GM20431 (cell line): ENCODE data around the gene NR3C2.
"Not testable (repeated sequence)": the region's sequence is repeated elsewhere in the genome, so short reads cannot be mapped to it uniquely, and the experiment has no call there.

Experiments
- in situ Hi-C: fragments of 300-500 bp; cut with MseI, MboI; formaldehyde crosslinking; loops from one replicate; pipeline ENCODE4 v1.15.0; 2020; ENCODE audit warnings: low sequenced_read_pairs; ENCODE audit not compliant: unreplicated experiment

Gene NR3C2

DNA sequence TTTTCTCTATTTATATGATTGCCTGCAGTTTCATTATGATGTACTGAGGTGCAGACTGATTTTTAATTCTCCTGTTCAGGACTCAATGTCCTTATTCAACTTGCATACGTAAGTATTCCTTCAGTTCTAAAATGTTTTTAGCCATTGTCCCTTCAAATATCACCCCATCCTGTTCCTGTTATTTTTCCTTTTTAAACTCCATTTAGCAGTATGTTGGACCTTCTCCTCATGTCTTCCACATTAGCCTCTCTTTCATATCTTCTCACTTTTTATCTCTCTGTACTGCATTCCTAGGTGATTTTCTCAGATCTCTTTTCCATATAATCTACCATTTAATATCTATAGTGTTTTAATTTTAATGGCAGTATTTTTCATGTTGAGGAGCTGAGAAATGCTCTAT lies 317.7 kb downstream of the NR3C2 start:
- in situ Hi-C loops, result no loop called here

DNA sequence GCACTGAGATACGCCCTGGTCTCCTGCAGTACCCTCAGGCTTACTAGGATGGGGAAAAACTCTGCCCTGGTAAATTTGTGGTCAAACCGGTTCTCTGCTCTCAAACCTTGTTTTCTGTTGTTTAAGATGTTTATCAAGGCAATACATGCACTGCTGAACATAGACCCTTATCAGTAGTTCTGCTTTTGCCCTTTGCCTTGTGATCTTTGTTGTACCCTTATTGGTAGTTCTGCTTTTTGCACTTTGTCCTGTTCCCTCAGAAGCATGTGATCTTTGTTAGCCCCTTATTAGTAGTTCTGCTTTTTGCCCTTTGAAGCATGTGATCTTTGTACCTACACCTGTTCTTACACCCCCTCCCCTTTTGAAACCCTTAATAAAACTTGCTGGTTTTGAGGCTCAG lies 319.1 kb downstream of the NR3C2 start:
- in situ Hi-C loops, result not testable (repeated sequence)

DNA sequence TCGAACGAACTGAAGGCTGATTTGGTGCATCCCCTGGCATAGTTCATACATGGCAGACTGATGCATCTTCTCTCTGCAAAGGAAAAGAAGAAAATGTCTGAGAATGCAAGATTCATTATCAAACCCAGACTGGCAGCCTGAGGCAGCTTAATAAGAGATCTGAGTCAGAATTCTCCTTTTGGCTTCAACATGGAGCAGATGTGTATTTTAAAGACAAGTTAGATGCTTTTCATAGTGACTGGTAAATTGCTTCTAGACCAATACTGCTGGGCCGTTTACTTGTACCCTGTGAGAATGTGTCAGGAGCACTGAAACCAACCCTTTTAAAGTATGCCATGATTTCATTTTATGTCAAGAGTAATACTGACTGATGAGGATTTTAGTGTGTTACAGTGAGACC lies 322.0 kb downstream of the NR3C2 start:
- in situ Hi-C loops, result no loop called here

DNA sequence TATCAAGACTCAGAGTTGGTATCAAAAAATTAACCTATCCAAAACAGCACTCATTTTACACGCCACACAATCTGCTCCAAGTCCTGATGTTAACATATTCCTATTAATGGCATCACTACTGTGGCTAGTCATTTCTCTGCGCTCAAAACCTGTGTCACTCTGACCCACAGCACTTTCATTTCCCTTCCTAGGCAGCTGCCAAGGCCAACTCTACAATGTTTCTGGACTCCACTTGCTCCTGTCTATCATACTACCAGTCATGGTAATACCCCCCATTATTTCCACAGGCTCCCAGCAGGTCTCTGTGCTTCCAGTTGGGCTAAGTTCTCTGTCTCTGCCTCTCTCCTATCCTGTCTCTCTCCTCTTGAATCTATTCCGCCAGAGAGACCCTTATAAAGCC lies 323.6 kb downstream of the NR3C2 start:
- in situ Hi-C loops, result no loop called here

DNA sequence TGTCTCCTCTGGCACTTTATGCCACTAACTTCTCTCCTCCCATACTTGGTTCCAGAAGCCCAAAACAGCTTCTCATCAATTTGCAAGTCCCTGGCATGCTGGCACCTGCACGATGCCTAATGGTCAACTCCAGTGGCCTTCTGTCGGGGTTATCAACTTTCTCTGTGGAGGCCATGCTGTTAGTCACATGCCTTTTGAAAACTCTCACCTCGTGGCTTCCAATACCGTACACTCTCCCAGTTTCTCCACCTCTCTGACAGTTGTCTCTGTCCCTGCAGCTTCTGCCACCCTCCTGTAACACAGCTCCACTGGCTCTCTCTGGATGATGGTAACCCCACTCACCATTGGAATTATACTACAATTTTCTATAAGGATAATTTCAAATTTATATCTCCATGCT lies 324.0 kb downstream of the NR3C2 start:
- in situ Hi-C loops, result no loop called here

DNA sequence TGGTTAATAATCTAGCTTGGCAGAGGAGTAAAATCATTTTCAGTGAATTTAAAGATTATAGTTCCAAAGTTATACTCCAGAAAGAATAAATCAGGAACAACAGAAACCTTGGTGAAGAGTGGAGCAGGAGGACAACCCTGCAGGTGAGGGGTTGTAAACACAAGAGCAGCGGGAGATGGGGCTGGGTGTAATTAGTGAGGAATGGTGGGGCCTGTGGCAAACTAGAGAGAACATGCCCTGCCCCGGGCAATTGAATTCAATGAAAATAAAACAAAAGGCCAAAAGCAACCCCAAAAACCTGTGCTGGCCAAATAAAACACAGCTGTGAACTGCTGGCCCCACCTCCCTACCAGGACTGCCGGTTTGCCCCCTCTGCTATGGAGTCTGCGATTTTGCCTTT lies 325.2 kb downstream of the NR3C2 start:
- in situ Hi-C loops, result no loop called here

DNA sequence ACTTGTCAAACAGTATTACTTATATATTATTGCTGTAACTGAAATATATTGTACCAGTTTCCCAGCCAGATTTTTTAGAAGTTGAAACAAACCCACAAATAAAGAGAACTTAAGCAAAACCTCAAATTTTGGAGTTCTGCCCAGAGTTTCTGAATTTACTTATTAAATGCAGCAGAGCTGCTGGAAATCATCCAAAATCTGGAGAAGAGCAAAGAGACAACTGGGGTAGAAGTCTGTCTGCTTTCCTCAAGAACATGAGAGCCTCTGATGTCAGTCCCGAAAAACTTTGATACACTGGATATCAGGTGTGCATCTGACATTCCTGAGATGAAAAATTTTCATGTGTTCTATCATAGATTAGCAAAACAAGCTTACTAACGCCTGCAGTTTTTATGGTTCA lies 325.9 kb downstream of the NR3C2 start:
- in situ Hi-C loops, result no loop called here

DNA sequence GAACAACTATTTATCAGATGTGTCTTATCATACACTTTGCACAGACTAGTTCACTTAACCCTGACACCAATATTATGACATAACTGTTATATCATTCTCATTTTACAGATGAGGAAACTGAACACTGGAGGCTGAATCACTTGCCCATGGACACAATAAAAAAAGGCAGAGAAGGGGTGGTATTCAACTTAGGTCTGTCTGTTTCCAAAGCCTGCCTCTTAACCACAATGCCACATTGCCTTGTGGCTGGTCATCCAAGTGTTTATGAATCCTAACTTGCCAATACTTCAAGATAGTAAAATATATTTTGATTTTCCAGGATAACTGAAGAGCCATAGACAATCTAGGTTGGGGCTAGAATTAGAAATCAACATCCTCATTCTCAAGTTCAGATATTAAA lies 327.8 kb downstream of the NR3C2 start:
- in situ Hi-C loops, result no loop called here

DNA sequence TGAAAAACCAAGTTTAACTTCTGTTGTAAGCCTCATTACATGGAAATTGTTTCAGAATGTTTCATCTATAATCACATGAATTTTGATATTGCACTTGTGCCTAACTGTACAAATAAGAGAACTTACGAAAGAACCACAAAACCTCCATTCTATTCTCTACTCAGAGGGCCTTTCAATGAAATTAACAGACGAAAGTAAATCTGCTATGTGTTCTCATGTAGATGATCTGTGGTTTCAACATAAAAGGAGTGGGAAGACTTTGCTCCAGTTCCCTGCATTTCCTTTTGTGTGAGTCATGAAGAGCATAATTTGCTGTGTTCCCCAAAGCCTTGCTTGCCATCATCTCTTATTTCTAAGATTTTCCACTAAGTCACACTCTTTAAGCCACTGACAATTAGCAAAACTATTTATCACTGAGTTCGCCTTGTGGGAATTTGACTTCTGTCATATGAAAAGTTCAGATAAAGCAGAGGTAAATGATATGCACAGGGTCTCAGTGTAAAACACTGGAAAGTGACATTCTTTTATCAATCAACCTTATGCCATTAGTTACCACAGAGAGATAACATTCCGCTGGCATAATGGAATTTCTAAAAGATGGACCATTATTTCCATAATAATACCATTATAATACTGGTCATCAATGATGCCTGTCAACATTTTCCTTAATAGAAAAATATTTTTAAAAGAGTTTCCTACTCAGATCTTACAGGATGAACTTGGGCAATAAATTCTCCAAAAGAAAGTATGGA lies 329.8 kb downstream of the NR3C2 start:
- in situ Hi-C loops, result no loop called here

DNA sequence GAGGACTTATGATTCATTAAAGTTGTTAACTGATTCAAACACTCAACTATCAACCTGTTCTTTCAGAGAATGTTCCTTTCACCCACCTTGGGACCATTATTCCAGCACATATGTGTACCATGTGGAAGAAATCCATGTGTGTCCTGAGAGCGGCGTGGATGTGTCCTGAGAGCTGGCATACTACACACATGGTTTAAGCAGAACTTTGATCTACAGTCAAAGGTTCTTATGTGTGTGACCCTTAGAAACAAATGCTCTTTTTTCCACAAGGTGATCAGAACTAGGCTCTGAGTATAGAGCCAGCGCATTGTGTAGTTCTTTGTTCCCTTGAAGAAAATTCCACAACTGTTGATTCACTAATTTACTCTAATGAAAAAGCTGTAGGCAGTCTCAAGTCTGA lies 332.0 kb downstream of the NR3C2 start:
- in situ Hi-C loops, result no loop called here

DNA sequence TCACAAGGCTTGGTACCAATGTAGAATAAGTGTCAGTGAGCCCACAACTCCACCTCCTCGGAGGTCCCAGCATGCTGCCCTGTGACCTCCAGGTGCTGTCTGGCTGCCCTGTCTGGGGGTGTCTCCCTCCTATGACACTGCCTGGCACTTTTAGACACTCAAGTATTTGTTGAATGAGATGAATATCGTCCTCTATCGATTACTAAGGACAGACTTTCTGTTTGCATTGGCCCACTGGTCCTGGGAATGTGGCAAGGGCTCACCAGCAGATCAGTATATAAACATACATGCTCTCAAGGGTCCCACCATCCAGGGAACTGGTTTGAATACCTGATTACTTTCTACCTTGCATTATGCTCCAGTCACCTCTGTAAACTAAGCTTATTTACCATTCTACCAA lies 333.0 kb downstream of the NR3C2 start:
- in situ Hi-C loops, result no loop called here

DNA sequence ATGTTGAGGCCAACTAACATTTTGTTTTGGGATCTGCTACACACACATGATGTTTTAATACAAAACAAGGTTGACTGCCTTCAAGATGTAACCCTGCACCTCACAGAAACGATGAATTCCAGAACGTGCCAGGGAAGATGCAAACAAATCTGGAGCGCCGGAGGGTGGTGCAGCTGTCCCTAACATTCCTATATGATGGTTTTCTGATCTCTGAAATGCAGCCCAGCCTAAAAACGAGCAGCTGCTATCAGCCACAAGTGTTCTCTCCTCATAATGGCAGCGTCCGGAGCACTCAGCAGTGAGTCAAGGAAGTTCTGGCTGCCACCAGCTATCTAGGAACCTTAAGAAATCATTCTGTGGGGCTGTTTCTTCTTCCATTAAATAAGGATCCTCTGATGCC lies 333.4 kb downstream of the NR3C2 start:
- in situ Hi-C loops, result no loop called here

DNA sequence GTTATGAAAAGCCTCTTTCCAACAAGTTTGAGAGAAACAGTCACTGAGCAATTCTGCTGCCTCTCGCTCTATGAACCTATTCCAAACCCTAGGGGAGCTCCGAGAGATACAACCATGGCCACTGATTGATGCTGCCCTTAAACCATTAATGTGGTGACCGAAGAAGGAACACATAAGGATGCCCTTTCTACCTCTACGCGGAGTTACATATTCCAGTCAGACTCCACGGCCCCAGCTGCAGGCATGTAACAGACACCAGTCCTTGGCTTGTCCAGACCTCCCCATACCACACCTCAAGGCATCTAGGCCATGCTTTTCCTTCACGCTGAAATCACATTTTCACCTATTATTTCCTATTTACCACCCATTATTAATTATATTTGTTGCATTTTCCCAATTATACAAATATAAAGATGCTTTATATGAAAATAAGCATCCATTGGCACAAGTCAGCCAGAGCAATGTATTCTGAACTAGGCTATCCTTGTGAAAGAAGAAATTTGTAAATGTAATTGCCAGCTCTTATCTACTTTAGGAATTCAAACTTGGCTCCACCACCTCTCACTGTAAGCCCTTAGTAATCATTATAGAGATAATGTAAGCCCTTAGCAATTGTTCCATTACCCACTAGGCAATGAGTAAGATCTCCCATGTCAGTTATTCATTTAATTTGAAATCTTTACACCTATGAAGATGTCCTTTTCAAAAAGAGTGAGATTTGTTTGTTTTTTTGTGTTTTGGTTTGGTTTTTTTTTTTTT lies 338.4 kb downstream of the NR3C2 start:
- in situ Hi-C loops, result no loop called here

DNA sequence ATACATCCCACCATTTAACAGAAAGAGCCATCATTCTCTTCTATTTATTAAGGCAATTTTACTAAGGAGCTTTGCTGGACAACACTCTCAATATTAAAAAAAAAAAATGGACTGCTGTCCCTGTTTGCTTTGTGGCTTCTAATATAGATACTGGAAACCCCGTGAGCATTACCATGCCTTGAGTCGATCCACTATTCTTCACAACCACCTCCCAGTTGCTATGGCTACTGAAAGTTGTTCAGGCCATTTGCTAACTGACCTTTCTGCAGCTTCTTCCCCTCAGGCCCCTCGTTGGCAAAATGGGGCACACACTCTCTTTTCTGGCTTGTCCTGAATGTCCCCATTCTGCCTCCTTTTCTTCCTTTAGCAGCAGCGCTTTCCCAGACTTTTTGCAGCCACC lies 340.4 kb downstream of the NR3C2 start:
- in situ Hi-C loops, result no loop called here

DNA sequence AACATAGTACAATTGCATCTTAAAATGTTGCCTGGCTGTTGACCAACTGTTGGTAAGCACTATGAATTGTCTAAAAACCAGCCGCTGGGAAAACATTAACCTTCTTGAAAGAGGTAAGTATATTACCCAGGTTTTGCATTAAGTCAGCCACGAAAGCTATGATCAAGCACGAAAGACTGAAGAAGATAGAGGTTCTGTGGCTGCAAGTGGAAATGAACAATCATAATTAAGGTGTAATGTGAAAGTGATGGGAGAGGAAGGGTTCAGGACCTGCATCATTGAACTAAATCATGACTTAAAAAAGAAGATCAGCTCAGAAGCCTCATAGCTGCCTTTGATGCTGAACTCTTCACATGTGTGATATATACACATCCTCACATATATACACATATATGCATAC lies 341.0 kb downstream of the NR3C2 start:
- in situ Hi-C loops, result no loop called here

DNA sequence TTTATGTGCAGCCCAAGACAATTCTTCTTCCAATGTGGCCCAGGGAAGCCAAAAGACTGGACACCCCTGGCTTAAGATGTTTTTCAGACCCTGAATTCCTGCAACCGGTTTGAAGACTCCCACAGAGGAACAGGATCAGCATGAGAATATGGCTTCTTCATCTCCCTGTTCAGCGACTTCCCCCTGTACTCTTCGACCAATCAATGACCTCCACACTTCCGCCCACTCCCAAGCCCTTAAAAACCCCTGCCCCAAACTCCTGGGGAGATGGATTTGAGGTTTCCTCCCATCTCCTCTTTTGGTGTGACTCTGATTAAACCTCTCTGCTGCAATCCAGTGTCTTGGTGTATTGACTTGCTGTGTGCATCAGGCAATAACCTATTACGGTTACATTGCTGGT lies 344.4 kb downstream of the NR3C2 start:
- in situ Hi-C loops, result no loop called here

DNA sequence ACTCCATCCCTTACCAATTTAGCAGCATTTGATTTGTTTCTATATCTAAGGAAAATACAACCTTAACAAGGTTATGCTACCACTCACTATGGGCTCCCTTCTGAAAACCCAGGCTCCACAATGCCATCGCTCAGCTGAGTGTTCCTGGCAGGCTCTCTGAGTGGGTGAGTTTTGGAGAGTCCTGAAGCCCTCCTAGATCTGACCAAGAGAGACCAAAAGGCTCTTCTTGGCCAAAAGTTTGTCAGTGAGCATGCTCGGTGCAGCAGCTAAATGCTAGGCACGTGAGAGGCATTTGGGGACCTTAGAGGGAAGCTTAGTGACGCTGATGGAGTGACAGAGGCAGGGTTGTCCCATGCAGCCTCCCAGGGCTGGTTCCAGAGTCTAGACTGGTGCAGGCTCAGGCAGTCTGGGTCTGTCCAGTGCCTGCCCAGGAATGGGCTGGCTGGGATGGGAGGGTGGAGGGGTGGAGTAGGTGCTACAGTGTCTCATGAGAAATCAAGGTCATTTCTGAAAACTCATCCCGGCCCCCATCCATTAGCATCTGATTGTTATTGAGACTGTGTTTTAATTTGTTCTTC lies 346.8 kb downstream of the NR3C2 start:
- in situ Hi-C loops, result no loop called here

DNA sequence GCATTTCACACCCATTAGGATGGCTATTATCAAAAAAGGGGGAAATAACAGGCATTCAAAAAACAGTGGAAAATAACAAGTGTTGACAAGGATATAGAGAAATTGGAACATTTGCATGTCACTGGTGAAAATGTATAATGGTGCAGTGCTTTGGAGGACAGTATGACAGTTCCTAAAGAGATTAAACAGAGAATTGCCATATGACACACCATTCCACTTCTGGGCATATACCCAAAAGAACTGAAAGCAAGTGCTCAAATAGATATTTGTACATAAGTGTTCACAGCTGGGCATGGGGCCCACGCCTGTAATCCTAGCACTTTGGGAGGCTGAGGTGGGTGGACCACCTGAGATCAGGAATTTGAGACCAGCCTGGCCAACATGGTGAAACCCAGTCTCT lies 348.1 kb downstream of the NR3C2 start:
- in situ Hi-C loops, result no loop called here

DNA sequence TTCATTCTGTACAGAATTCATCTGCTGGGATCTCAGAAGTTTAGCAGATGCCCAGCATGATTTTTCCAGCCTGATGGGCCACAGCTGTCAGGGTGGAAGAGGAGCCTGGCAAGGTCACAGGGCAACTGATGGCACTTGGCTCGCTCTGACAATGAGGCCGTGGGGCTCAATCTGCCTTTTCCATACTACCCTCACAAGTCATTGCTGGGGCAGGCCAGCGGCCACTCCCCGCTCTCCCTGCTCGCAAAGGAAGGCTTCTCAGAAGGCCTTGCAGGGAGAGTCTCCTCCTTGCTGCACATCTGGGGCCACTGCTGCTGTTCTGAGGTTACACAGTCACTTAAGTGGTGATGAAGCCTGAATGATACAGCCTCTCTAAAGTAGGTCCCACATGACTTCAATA lies 349.1 kb downstream of the NR3C2 start:
- in situ Hi-C loops, result no loop called here

DNA sequence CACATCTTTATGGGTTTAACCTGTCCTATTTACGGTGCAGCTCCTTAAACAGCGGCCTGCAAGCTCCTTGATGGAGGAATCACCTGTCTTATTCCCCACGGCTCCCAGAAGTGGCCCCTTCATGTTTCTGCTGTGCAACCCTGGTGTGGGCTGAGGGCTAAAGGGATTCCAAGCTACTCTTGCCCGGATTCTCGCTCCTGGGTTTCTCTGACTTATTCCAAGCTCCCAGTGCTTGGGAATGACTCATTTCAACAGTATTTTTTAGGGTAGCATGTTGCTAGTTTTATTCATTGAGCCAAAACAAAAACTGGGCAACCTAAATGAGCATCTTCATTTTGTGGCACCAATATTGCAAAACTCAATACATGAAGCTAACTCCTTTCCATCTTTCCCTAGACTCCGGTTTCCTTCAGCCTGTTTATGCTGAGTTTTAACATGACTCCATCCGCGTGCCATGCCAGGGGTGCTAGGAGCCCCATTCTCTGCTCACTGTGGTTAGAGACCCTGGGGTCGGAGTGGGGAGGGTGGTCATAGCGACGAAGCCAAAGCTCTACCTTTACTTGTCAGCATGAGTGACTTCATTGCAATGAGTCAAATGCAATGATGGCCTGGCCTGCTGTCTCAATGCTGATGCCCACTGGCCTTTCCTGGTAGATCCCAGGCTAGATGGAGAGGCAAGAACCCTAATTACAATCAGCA lies 349.7 kb downstream of the NR3C2 start:
- in situ Hi-C loops, result no loop called here

DNA sequence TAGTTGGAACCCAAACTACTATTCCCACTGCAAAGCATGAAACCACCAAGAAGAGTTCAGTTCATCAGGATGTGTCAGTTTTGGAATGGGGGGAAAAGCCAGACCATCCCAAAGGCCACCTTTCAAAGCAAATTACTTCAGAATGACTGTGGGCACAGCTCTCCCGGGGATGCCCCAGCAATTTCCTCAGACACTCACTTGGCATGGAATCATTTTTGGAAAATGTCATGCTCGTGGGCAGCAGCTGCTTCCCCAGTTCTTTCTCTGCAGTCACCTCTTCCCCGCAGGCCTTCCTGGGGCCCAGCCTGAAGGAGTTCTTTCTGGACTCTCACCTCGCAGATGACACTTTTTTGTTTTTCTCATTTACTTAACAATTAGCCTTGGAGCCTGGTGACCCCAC lies 350.3 kb downstream of the NR3C2 start:
- in situ Hi-C loops, result no loop called here
